ENCODE measurements around the gene SP2.

DNA sequence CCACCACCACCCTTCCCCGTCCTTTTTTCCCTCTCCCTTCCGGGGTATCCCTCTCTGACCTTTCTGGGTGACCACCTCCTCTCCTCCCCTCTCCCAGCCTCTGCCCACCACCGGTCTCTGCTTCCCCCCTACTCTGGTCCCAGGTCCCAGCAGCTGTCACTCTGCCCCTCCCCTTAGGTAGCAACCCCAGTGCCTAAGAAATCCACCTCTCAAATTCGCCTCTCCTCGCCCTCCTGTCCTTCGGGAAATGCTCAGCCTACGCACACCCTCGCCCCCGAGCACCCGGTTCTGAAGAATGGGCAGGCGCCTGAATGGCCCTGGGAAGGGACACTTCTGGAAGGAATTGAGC is 44.3 kb upstream of the SP2 start:
- TF ChIP-seq POLR2A (IDR thresholded peaks at IDR 0.05): no peak
- TF ChIP-seq, protein P1, sequence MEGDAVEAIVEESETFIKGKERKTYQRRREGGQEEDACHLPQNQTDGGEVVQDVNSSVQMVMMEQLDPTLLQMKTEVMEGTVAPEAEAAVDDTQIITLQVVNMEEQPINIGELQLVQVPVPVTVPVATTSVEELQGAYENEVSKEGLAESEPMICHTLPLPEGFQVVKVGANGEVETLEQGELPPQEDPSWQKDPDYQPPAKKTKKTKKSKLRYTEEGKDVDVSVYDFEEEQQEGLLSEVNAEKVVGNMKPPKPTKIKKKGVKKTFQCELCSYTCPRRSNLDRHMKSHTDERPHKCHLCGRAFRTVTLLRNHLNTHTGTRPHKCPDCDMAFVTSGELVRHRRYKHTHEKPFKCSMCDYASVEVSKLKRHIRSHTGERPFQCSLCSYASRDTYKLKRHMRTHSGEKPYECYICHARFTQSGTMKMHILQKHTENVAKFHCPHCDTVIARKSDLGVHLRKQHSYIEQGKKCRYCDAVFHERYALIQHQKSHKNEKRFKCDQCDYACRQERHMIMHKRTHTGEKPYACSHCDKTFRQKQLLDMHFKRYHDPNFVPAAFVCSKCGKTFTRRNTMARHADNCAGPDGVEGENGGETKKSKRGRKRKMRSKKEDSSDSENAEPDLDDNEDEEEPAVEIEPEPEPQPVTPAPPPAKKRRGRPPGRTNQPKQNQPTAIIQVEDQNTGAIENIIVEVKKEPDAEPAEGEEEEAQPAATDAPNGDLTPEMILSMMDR (IDR thresholded peaks at IDR 0.05): no peak

Data from esophagus squamous epithelium (tissue), 4 donors.